GM18519 (cell line): ENCODE results near the gene HEATR5A.

Source experiments
- ATAC-seq: cut with Tn5 transposase; IDR thresholded peaks from one replicate; pipeline ENCODE4 v1.9.1; 2021; ENCODE audit warnings: mild to moderate bottlenecking, moderate library complexity; ENCODE audit not compliant: unreplicated experiment, low FRiP score

Gene HEATR5A

DNA sequence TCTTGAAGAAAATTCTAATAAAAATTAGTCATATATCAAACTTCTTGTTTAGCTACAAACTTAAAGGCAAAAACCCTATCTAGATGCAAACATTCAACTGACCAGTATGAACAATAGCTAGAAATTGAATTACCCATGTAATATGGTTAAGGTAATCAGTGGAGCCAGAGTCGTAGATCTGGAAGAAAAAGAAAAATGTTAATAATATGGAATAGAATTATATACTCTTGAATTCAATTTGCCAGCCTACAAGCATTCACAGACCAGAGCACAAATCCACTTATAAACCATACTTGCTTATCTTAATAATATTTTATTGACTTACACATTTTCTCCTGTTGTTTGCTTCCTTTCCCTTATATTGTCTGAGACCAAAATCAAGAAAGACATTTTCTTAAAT lies 7.7 kb upstream of the HEATR5A start:
- ATAC-seq: no peak

DNA sequence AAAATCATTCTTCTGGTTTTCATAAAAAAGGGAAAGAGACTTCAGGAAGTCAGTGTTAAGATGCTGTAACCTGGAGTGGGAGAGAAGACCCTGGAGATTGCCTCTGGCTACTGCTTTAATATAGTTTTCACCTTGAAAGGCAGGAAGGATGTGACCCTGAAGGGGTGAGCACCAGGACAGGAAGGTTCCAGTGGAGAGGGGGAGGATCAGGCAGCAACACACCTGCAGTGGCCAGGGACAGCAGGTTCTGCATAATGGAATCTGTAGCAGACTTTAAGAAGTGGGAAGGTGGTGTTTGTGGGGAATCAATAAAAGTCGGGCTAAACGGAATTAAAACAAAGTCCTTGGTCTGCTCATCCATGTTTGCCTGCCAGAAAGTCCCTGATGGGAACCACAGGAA lies 6.3 kb upstream of the HEATR5A start:
- no peak for ATAC-seq

DNA sequence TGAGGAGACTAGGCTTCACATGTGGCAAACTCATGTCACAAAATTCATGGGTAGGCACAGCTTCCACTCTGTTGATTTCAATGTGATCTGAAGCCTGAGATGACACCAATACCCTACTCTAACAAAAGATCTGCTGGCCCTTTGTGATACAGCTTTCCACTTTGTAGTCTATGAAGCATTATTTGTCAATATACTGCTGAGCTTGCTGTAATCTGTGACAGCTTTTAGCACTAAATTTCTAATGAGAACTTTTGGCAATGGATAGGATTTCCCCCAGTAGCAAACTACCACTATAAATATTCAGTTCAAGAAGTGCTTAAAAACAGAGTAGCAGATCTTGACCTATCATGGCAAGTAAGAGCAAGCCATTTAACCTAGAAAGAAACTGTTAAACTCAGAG lies 5.6 kb upstream of the HEATR5A start:
- no peak for ATAC-seq

DNA sequence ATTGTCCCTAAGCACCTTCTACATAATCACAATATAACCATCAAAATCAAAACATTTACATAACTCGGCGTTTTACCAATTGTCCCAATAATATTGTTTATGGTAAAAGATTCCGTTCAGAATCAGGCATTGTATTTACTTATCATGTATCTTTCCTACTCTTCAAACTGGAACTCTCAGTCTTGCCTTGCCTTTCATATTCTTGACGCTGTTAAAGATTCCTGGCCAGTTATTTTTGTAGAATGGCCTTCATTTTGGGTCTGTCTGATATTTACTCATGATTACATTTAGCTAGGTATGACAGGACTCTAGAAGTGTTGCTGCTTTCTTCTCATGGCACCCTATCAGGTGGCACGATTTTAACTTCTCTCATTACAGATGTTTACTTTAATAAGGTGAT lies 850 bp upstream of the HEATR5A start:
- no peak for ATAC-seq

DNA sequence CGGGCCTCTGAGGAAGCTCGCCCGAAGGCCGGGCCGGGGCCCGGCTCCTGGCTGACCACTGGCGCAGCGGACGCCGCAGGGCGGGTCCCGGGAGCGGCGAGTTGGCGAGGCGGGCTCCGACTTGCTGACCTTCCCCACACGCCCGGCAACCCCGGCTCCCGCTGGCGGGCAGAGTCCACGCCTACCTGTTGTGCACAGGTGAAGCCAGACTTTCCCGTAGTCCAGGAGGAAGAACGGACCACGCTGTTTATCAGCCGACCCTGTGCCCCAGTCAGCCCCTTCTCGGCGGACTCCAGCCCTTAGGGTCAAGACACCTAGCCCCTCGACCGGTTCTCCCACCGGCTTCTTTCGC lies 407 bp downstream of the HEATR5A start:
- ATAC-seq: no peak

DNA sequence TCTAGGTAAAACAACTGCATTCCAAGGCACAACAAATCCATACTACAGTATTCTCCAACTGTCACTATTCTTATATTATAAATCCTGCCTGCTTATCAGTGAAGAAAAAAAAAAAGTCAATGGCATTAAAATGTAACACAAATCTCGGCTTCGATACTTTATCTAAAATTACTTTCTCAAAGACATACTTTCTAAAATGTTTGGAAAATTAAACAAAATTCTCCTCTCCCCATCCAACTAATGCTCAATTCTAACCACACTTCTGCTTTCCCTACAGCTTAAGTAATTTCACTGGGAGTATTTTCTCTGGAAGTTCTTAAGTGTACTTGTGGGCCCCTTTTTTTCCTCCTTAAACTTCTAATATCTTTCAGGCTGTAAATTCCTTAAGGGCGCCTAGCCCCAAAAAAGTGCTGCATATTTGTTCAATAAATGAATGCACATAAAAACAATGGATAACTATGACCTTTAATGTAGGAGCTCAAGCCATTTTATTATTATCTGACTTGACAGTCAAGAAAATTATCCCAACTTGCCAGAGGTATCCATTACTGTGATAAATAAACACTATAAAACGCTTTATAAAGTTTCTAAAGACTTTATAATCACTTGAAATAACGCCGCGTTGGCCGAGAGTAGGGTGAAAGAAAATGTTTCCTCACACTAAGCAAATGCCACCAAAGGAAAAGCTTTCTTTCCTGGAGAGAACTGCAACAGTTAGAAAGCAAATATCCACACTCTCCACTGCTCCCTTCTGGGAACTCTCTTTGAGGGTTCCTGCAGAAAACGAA lies 977 bp downstream of the HEATR5A start:
- no peak for ATAC-seq

DNA sequence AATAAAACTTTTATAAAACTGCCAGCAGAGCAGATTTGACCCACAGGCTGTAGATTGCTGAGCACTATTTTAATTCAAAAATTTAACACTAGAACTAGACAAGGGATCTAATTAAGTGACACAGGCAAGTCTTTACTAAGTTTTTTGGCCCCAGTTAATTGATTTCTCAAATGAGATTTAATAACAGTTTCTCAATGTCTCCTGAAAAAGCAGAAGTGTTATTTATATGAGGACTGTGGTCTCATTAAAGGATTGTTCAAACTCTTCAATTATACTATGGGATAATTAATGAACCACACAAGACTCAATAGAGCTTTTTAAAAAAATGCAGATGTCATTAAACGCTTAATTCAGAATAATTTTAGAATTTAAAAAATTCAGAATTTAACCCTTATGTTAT lies 1.9 kb downstream of the HEATR5A start:
- ATAC-seq: no peak

DNA sequence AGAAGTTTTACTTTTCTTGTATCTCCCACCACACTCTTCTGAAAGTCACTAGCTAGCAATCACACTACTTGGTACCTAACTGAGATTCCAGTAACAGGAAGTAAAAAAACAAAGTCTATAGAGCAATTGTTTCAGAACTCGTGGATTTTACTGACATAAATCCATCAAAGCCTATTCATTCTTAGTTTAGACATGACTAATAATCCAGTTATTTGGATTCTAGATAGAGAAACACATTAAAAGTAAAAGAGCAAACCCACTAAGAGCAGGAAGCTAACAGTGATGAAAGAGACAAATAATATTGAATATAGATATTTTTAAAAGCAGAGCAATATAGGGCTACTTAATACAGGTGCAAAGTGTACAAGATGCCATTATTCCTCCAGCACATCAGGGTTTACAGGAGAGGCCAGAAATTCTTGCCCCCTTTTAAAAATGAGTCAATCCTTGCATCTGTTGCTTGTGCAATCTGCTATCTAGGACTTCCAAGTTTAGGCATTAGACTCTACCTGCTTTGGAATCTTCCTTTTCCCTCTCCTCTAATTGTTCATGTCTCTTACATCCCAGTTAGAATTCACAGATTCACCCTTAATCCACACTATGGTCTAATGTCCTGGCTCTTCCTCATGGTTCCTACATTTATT lies 6.0 kb downstream of the HEATR5A start:
- no peak for ATAC-seq

DNA sequence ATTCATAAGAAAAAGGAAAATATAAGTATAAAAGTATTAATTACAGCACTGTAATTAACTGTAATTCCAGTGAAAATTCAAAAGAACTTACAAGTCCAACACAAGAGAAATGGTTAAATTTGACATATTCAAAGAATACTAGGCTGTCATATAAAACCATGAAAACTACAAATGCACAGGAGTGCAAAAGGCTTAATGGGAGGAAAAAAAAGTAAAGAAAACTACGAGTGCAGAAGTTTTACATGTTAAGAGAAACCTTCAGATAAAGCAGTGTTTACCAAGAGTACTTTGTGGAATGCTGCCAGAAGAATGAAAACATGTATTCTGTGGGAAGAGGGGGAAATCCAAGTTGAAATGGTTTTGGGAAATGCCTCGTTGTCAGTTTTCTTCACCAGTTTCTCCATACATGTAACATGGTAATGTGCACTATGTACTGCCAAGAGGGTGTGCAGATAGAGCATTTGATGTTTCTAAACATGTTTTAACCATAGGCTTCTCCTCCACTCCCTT lies 9.1 kb downstream of the HEATR5A start:
- ATAC-seq: no peak

DNA sequence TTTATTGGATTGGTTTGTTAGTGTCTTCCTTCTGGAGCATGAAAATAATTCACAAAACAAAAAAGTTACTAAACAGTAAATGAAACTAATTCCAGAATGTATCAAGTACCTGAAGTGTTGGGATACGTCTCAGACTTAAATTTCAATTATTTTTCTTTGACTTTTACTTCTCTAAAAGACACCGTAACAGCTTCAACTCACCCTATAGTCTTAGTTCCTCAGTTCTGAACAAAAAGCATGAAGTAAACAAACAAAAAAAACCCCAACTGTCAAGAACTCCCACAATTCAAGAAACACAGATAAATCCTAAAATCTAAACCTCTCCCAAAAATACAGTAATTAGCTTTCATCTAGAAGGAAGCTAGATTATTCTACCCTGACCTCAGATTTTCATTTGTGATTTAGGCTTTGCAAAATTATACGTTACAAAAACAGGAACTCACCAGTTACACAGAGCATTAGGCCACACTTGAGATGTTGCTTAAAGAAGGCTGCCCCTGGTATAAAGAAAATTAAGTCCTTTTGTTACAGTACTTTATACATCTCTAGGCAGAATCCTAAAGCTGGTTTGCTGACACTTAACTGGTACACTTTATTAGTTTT lies 10.2 kb downstream of the HEATR5A start:
- ATAC-seq: no peak

DNA sequence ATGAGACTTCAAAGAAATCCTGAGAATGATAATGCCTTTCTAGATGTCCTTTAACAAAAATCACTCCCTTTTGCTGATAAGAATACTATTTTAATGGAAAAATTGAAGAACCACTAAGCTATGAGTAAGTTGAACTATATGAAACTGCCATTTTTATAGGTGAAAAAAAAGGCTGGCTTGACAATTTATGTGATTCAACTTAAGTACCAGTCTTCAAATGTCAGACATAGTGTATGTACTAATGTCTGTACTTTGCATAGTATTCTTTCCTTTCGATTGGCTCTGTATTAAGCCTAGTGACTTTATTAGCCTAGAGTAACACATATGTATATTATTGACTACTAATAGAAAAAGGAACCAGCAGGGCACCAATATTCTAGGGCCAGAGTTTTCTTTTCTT lies 11.9 kb downstream of the HEATR5A start:
- ATAC-seq: no peak

DNA sequence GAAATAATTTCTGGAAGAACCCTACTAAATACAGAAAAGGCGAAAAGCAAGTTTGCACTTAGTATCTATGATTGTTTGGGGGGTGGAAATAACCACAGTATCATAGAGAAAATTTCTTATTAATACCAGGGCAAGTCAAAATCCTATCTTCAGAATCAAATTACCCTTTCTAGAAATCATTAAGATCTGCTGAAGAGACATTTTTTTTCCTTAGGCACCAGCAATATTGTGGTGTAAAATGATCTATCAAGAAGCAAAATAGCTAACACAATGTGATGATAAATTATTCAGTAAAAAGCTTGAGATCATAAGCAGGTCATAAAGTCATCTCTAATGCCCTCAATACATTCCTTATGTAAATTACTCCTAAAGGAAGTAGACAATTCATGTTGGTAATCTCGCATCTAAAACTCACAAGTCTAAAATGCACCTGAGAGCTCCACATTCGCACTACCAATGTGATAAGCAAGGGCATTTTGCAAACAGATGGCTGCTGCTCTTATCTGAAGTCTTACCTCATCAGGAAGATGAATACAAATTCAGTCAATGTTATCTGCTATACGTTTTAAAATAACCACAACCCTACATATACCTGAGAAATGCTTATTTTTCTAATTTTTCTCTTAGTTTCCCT lies 14.6 kb downstream of the HEATR5A start:
- ATAC-seq: no peak

DNA sequence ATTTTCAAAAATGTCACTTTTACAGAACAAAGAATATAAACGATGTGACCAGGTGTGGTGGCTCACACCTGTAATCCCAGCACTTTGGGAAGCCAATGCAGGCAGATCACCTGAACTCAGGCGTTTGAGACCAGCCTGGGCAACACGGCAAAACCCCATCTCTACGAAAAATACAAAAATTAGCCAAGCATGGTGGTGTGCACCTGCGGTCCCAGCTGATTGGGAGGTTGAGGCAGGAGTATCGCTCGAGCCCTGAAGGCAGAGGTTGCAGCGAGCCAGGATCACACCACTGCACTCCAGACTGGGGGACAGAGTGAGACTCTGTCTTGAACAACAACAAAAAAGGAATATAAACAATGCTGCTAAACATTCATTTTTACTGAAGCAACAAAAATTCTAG lies 15.2 kb downstream of the HEATR5A start:
- ATAC-seq: no peak

DNA sequence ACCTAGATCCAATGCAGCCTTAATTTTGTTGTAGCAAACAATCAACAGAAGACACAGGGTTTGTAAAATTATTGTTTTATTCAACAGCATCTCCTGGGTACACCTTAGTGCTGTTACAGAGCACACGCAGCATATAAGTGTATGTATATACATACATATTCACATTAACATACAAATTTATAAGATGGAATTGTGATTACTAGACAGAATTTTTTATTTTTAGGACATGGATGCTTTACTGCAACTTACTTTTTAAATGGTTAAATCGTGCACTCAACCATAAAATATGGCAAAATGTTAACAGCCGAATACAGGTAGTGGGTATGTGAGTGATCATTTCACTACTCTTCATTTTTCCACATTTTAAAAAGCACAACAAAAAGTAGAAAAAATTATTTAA lies 16.6 kb downstream of the HEATR5A start:
- no peak for ATAC-seq

DNA sequence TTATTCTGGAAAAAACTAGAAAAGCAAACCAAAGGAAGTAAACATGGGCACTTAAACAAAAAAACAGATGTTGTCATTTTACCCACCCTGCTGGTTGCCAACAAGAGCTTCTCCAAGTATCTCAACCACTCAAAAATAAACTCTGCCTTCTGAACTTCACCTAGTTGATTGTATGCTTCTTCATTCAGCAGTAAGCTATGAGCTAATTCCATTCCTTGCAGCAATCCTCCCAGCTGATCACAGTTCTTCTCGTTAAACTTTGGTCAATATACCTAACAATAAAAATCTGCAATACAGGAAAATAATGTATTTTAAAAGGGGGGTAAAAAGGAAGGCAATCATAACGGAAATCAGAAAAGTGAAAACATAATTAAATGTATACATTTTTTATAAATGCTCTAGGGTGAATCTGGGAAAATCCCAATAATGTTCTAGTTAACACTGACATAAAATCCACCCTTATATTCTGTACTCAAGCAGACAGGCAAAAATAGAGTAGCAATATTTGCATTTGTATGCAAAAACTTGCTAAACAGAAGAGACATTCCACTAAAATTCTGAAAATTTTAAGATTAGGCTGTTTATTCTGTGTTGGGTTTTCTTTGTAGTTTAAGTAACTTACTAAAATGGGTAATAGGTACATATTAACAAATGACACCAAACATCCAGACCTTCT lies 17.4 kb downstream of the HEATR5A start:
- no peak for ATAC-seq

DNA sequence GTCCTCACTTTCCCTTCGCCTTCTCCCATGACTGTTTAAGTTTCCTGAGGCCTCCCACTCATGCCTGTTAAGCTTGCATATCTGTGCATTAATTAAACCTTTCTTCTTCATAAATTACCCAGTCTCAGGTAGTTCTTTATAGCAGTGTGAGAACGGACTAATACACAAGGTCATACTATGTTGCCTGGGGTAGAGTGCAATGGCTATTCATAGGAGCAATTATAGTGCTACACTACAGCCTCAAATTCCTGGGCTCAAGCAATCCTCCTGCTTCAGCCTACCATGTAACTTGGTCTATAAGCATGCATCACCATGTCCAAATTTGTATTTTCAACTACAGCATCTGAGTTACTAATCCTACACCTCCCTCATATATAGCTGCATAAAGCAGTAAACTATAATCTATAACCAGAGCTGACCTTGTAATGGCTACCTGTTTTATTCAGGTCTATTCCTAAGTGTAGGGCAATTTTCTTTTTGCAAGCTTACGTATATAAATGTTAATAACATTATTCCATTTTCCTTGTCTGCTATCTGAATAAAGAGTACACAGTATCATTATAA lies 18.9 kb downstream of the HEATR5A start:
- no peak for ATAC-seq

DNA sequence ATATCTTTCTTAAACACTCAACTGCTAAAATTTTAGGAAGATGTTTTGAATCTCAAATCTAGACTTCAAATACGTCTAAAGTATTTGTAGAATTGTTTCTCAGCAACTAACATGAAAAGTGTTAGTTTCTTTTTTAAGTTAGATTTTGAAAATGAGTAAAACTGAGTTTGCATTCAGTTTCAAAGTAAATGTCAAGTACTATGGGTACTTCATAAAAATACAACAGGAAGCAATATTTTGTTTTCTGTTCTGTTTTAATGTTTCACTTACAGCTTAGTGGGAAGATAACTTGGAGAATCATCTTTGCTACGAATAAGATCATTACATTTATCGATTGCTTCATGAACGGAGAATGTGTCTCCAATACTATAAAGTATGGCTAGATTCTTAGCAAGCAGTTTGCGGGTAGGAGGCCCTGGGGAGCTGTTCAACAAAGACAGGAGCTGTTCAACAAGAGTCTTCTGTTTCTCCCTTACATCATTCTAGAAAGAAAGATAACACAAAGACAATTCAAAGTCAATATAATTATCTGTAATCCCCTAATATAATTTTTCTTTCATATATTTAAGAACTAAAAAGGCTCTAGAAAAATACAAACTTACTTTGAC lies 20.2 kb downstream of the HEATR5A start:
- no peak for ATAC-seq

DNA sequence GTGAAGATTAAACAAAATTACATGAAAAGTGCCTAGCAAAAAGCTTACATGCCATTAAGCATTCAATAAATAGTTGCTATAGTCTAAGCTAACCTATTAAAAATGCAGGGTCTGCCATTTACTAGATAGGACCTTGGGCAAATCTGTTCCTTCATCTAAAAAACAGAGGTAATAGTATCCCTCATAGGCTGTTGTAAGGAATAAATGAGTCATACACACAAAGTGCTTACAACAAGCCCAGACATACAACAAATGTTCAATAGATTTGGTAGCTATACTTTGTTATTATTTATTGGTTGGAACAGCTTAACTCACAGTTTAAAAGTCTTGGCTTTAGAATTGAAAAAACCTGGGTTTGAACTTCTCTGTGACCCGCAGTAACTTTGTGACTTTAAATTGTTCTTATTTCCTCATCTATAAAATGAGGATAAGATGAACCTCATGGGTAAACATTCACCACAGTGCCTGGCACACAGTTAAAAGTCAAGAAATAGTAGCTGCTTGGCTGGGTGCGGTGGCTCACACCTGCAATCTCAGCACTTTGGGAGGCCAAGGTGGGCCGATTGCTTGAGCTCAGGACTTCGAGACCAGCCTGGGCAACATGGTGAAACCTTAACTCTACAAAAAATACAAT lies 24.7 kb downstream of the HEATR5A start:
- no peak for ATAC-seq

DNA sequence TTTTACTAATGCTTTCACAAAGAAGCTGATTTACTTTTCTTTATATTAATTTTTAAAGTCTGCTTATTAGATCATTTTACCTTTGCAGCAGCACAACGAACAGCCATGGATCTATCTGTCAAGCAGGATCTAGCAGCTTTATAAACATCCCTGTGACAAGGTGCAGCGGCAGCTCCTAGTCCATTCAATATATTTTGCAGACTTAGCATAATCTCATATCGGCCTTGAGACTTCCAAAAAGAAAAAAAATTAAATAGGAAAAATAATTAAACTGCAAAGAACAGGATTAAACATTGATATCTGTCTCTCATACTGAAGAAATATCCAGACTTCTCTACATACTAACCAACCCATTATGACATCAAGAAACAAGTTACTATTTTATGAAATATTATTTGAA lies 25.2 kb downstream of the HEATR5A start:
- ATAC-seq: no peak
